Measurements from ENCODE around the gene ADGRL3.

GRCh38 chr4:61762722-61763627 lies 562.8 kb downstream of the ADGRL3 start:
- TF ChIP-seq CTCF (conservative IDR thresholded peaks at IDR 0.05 in 1 of 2, IDR thresholded peaks at IDR 0.05 in 1 of 2; ENCODE audit: low read depth in 1 of 2, low read length in 2 of 2), result no peak
- no peak for TF ChIP-seq EZH2 (IDR thresholded peaks at IDR 0.05; ENCODE audit: low read length, missing control alignments)
